Epithelial cell of prostate (primary cell): ENCODE results near the gene LRSAM1.
"Not testable (repeated sequence)": the region's sequence is repeated elsewhere in the genome, so short reads cannot be mapped to it uniquely, and the experiment has no call there.

Experiments used
- DNase-seq: peaks from one replicate; pipeline ENCODE4 v3.0.0-alpha.2; 2011; ENCODE audit warnings: low read depth, low spot score
- H3K27ac ChIP-seq: fragments of 450-650 bp; 2 replicates; pipeline ENCODE4 v1.5.1; 2017; ENCODE audit warnings: mild to moderate bottlenecking

LRSAM1 gene

GRCh38 chr9:127455324-127455992 lies 4.1 kb downstream of the LRSAM1 start:
- no peak for DNase-seq
- no peak overlapping the region for H3K27ac ChIP-seq

GRCh38 chr9:127457191-127457878 lies 6.0 kb downstream of the LRSAM1 start:
- no peak for DNase-seq
- no peak overlapping the region for H3K27ac ChIP-seq

- DNase-seq = no peak
- no peak overlapping the region for H3K27ac ChIP-seq
Measured at GRCh38 chr9:127458921-127459320, 7.6 kb downstream of the LRSAM1 start.

GRCh38 chr9:127463382-127463781 lies 12.1 kb downstream of the LRSAM1 start:
- no peak overlapping the region for H3K27ac ChIP-seq
- DNase-seq = no peak

- H3K27ac ChIP-seq = no peak overlapping the region
- DNase-seq = no peak
Measured at GRCh38 chr9:127463911-127464310, 12.6 kb downstream of the LRSAM1 start.

- not testable (repeated sequence) for H3K27ac ChIP-seq, DNase-seq
Measured at GRCh38 chr9:127466407-127466917, 15.2 kb downstream of the LRSAM1 start.

- no peak overlapping the region for H3K27ac ChIP-seq
- DNase-seq = no peak
Measured at GRCh38 chr9:127467621-127468020, 16.3 kb downstream of the LRSAM1 start.

- no peak for DNase-seq
- no peak overlapping the region for H3K27ac ChIP-seq
Measured at GRCh38 chr9:127470662-127471061, 19.4 kb downstream of the LRSAM1 start.

- no peak overlapping the region for H3K27ac ChIP-seq
- DNase-seq = no peak
Measured at GRCh38 chr9:127473501-127473900, 22.2 kb downstream of the LRSAM1 start.

GRCh38 chr9:127473932-127474331 lies 22.6 kb downstream of the LRSAM1 start:
- DNase-seq = no peak

GRCh38 chr9:127474592-127474991 lies 23.3 kb downstream of the LRSAM1 start:
- no peak for DNase-seq
- H3K27ac ChIP-seq = no peak overlapping the region

More at GRCh38 chr9:127473932-127474331, 22.6 kb downstream of the LRSAM1 start:
- no peak overlapping the region for H3K27ac ChIP-seq

- H3K27ac ChIP-seq = no peak overlapping the region
- DNase-seq = no peak
Measured at GRCh38 chr9:127479507-127480081, 28.3 kb downstream of the LRSAM1 start.

GRCh38 chr9:127482662-127483061 lies 31.4 kb downstream of the LRSAM1 start:
- H3K27ac ChIP-seq = no peak overlapping the region
- DNase-seq = no peak

- no peak for DNase-seq
Measured at GRCh38 chr9:127485995-127486394, 34.7 kb downstream of the LRSAM1 start.

GRCh38 chr9:127488946-127489345 lies 37.6 kb downstream of the LRSAM1 start:
- H3K27ac ChIP-seq = no peak overlapping the region
- no peak for DNase-seq

More at GRCh38 chr9:127485995-127486394, 34.7 kb downstream of the LRSAM1 start:
- H3K27ac ChIP-seq = no peak overlapping the region

GRCh38 chr9:127489471-127490115 lies 38.3 kb downstream of the LRSAM1 start:
- DNase-seq = no peak
- H3K27ac ChIP-seq = no peak overlapping the region

- H3K27ac ChIP-seq = no peak overlapping the region
- no peak for DNase-seq
Measured at GRCh38 chr9:127490535-127491230, 39.4 kb downstream of the LRSAM1 start.

- no peak overlapping the region for H3K27ac ChIP-seq
Measured at GRCh38 chr9:127491516-127491915, 40.2 kb downstream of the LRSAM1 start.

GRCh38 chr9:127492616-127493015 lies 41.3 kb downstream of the LRSAM1 start:
- H3K27ac ChIP-seq = no peak overlapping the region
- DNase-seq = no peak

More at GRCh38 chr9:127491516-127491915, 40.2 kb downstream of the LRSAM1 start:
- DNase-seq = no peak
